Measurements from ENCODE around the gene ZNF423. TPM values are rescaled to one million over a fixed set of nuclear protein-coding genes. Genes with fewer than 3 reads are reported as not detected.

ZNF423 gene
- total and polyA plus RNA-seq, 5 donors = 5.5 to 22.2 (median 14.4) TPM

- H3K4me1 ChIP-seq (ENCODE audit: control insufficient read depth, insufficient read depth, low read length) = no peaks in the 10 kb centered on the region
- no peak for ATAC-seq
- H3K27ac ChIP-seq (ENCODE audit: low read length) = no peak overlapping the region
- intact Hi-C loops (cut with DNase I) = loop anchor here in 3 of 4 donors (10.0 kb wide), 4 partner anchors 86 to 376 kb away; no protein-coding TSS in a partner anchor
- no peaks in the 10 kb centered on the region for H3K27me3 ChIP-seq (ENCODE audit: control insufficient read depth, insufficient read depth)
- 71% methylated on average over 20 of the region's 20 CpGs for WGBS
- DNase-seq = no peak
- no peak overlapping the region for H3K4me3 ChIP-seq (ENCODE audit: low read length)
- no peaks in the 10 kb centered on the region for H3K9me3 ChIP-seq (ENCODE audit: control insufficient read depth, low read length)
Observed at GRCh38 chr16:49498666-49499413, 357.1 kb downstream of the ZNF423 start.

DNA sequence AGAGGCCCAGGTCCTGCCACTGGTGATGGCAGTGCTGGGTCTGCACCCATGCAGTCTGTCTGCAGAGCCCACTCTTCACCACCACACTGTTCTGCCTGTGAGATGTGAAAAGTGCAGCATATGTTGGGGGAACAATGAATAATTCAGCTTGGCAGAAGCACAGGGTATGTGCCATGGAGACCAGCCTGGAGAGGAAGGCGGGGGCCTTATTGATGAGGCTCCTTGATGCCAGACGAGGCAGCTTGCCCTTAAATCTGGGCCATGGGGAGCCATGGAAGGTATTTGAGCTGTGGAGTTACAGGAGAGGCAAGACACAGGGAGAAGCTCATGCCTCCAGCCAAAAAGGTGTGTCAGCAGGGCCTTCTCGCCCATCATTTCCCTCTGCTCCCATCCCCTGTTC lies 357.6 kb downstream of the ZNF423 start:
- ATAC-seq = no peak
- no peak for DNase-seq

GRCh38 chr16:49497466-49497865 lies 358.4 kb downstream of the ZNF423 start:
- no peaks in the 10 kb centered on the region for H3K27me3 ChIP-seq (ENCODE audit: control insufficient read depth, insufficient read depth)
- ATAC-seq = no peak
- H3K4me3 ChIP-seq (ENCODE audit: low read length) = no peak overlapping the region
- H3K4me1 ChIP-seq (ENCODE audit: control insufficient read depth, insufficient read depth, low read length) = no peaks in the 10 kb centered on the region
- H3K27ac ChIP-seq (ENCODE audit: low read length) = no peak overlapping the region
- WGBS = 96% methylated on average over 6 of the region's 6 CpGs
- intact Hi-C loops (cut with DNase I) = loop anchor here in 3 of 4 donors (10.0 kb wide), 4 partner anchors 87 to 377 kb away; no protein-coding TSS in a partner anchor
- no peaks in the 10 kb centered on the region for H3K9me3 ChIP-seq (ENCODE audit: control insufficient read depth, low read length)
- no peak for DNase-seq

More for the DNA sequence above, 357.6 kb downstream of the ZNF423 start:
- H3K27ac ChIP-seq (ENCODE audit: low read length) = no peak overlapping the region
- 86% methylated on average over 3 of the region's 3 CpGs for WGBS
- H3K27me3 ChIP-seq (ENCODE audit: control insufficient read depth, insufficient read depth) = no peaks in the 10 kb centered on the region
- H3K4me1 ChIP-seq (ENCODE audit: control insufficient read depth, insufficient read depth, low read length) = no peaks in the 10 kb centered on the region
- H3K4me3 ChIP-seq (ENCODE audit: low read length) = no peak overlapping the region
- no peaks in the 10 kb centered on the region for H3K9me3 ChIP-seq (ENCODE audit: control insufficient read depth, low read length)
- intact Hi-C loops (cut with DNase I) = loop anchor here in 3 of 4 donors (10.0 kb wide), 4 partner anchors 87 to 377 kb away; no protein-coding TSS in a partner anchor

- no peaks in the 10 kb centered on the region for H3K27me3 ChIP-seq (ENCODE audit: control insufficient read depth, insufficient read depth)
- no peaks in the 10 kb centered on the region for H3K9me3 ChIP-seq (ENCODE audit: control insufficient read depth, low read length)
- intact Hi-C loops (cut with DNase I) = loop anchor here in 3 of 4 donors (10.0 kb wide), 4 partner anchors 88 to 378 kb away; no protein-coding TSS in a partner anchor
- DNase-seq (no peak), ATAC-seq (no peak)
- WGBS = 80% methylated on average over 5 of the region's 5 CpGs
- H3K4me3 ChIP-seq (ENCODE audit: low read length) = no peak overlapping the region
- H3K27ac ChIP-seq (ENCODE audit: low read length) = no peak overlapping the region
- no peaks in the 10 kb centered on the region for H3K4me1 ChIP-seq (ENCODE audit: control insufficient read depth, insufficient read depth, low read length)
Observed at GRCh38 chr16:49496656-49497055, 359.3 kb downstream of the ZNF423 start.

GRCh38 chr16:49495596-49496355 lies 360.1 kb downstream of the ZNF423 start:
- Histone ChIP-seq H3K27ac (ENCODE audit: low read length) (no peak overlapping the region), H3K4me3 (ENCODE audit: low read length) (no peak overlapping the region), H3K9me3 (ENCODE audit: control insufficient read depth, low read length) (no peaks in the 10 kb centered on the region), H3K27me3 (ENCODE audit: control insufficient read depth, insufficient read depth) (no peaks in the 10 kb centered on the region), H3K4me1 (ENCODE audit: control insufficient read depth, insufficient read depth, low read length) (no peaks in the 10 kb centered on the region)
- intact Hi-C loops (cut with DNase I) = loop anchor here in 3 of 4 donors (10.0 kb wide), 4 partner anchors 89 to 379 kb away; no protein-coding TSS in a partner anchor
- ATAC-seq = no peak
- WGBS = 94% methylated on average over 10 of the region's 10 CpGs
- no peak for DNase-seq

DNA sequence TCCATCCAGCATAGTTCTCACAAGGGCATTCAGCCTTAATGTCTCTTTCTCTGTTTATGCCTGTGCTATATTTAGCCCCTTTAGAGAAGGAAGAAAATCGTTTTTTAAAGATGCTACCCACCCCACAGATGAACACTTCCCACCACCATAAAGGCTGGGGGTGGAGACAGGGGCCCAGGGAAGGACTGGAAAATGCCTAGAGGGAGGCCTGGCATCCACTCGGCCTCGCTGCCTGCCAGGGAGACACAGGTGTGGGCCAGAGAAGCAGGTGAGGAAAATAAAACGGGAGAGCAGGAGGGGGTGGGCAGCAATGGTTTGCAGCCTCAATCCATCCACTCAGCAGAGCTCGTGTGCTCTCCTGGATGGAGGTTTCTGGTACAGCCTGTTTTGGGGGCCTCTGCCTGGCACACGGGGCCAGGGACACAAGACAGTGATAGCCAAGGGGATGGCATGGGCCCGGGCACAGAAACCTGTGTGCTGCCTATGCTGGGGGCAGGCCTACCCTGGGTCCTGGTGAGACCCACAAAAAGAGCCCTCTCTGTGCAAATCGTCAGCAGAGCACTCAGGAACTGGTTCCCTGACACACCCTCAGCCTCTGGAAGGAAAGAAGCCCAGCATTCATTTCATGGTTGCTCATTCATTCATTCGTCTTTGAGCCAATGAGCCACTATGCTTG lies 360.9 kb downstream of the ZNF423 start:
- H3K27ac ChIP-seq (ENCODE audit: low read length) = no peak overlapping the region
- no peak for ATAC-seq
- WGBS = 80% methylated on average over 9 of the region's 9 CpGs

DNA sequence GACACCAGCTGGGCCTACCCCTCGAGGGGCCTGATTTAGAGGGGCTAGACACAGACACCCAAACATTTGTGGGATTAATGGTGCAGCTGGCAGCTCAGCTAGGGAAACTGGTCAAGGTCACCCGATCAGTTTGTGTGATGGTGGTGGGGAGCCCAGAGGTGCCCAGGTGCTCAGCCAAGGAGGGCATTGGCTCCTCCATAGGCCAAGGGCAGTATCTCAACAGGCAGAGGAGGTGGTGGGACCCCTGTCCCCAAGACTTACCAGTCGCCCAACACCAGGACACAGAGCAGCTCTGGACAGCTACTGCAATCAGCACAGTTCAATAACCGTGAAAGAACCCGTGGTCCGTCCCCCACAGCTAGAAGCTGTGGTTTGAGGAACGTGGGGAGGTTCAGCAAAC lies 361.4 kb downstream of the ZNF423 start:
- no peaks in the 10 kb centered on the region for H3K4me1 ChIP-seq (ENCODE audit: control insufficient read depth, insufficient read depth, low read length)
- no peaks in the 10 kb centered on the region for H3K9me3 ChIP-seq (ENCODE audit: control insufficient read depth, low read length)
- DNase-seq (no peak), ATAC-seq (no peak)
- 87% methylated on average over 7 of the region's 7 CpGs for WGBS
- intact Hi-C loops (cut with DNase I) = loop anchor here (5.0 to 10.0 kb wide), 5 partner anchors 90 to 428 kb away; no protein-coding TSS in a partner anchor
- H3K27me3 ChIP-seq (ENCODE audit: control insufficient read depth, insufficient read depth) = no peaks in the 10 kb centered on the region
- no peak overlapping the region for H3K4me3 ChIP-seq (ENCODE audit: low read length)
- no peak overlapping the region for H3K27ac ChIP-seq (ENCODE audit: low read length)

More for the DNA sequence above, 360.9 kb downstream of the ZNF423 start:
- Histone ChIP-seq H3K4me3 (ENCODE audit: low read length) (no peak overlapping the region), H3K9me3 (ENCODE audit: control insufficient read depth, low read length) (no peaks in the 10 kb centered on the region), H3K4me1 (ENCODE audit: control insufficient read depth, insufficient read depth, low read length) (no peaks in the 10 kb centered on the region), H3K27me3 (ENCODE audit: control insufficient read depth, insufficient read depth) (no peaks in the 10 kb centered on the region)
- intact Hi-C loops (cut with DNase I) = loop anchor here (5.0 to 10.0 kb wide), 5 partner anchors 90 to 427 kb away; no protein-coding TSS in a partner anchor
- DNase-seq = no peak

- Histone ChIP-seq H3K9me3 (ENCODE audit: control insufficient read depth, low read length) (no peaks in the 10 kb centered on the region), H3K27ac (ENCODE audit: low read length) (no peak overlapping the region), H3K27me3 (ENCODE audit: control insufficient read depth, insufficient read depth) (no peaks in the 10 kb centered on the region), H3K4me3 (ENCODE audit: low read length) (no peak overlapping the region), H3K4me1 (ENCODE audit: control insufficient read depth, insufficient read depth, low read length) (no peaks in the 10 kb centered on the region)
- ATAC-seq (no peak), DNase-seq (no peak)
- WGBS = 81% methylated on average over 2 of the region's 2 CpGs
- intact Hi-C loops (cut with DNase I) = loop anchor here (5.0 to 10.0 kb wide), 5 partner anchors 91 to 428 kb away; no protein-coding TSS in a partner anchor
Observed at GRCh38 chr16:49493836-49494235, 362.1 kb downstream of the ZNF423 start.

DNA sequence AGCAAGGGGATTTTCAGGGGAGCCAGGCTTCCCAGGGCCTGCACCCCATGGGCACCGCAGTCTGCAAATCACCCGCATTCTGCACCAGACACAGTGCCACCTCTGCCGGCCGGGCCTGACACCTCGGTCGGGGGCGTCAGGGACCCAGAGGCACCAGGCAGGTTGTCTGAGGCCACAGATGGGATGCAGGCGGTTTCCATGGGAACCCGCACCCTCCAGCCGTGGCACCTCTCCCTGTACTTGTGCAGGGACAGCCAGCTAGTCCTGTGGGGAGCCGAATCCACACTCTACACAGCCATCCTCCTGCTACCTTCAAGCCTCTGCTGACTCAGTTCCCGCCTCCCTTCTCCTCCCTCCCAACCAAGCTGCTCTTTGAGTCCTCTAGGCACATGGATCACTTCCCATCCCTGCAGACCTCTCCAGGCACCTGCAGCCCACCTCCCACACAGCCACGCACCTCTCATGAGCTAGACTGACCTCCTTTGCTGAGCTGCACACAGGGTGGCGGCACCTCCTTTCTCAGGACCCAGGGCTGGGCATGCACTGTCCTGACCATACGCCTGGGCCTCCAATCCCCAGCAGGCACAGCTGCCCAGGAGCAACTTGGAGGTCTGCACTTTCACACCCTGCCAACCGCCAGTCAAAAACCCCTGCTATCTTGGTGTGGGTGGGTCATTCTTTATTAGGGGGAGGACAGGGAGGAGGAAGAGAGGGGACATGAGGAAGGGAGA lies 362.9 kb downstream of the ZNF423 start:
- Histone ChIP-seq H3K27ac (ENCODE audit: low read length) (no peak overlapping the region), H3K4me1 (ENCODE audit: control insufficient read depth, insufficient read depth, low read length) (no peaks in the 10 kb centered on the region), H3K4me3 (ENCODE audit: low read length) (no peak overlapping the region), H3K27me3 (ENCODE audit: control insufficient read depth, insufficient read depth) (no peaks in the 10 kb centered on the region), H3K9me3 (ENCODE audit: control insufficient read depth, low read length) (no peaks in the 10 kb centered on the region)
- DNase-seq = peak in 1 of 3 donors; percentile 37
- WGBS = 95% methylated on average over 16 of the region's 16 CpGs
- intact Hi-C loops (cut with DNase I) = loop anchor here (5.0 to 10.0 kb wide), 5 partner anchors 92 to 429 kb away; no protein-coding TSS in a partner anchor
- no peak for ATAC-seq

Data from right cardiac atrium (tissue), 5 donors.